Ovary (tissue), 9 donors: ENCODE data around the gene SURF1. TPM values are rescaled to one million over a fixed set of nuclear protein-coding genes. Genes with fewer than 3 reads are reported as not detected.

ENCODE experiments used
- DNase-seq, 5 donors: peaks; one replicate each; pipeline ENCODE4 v3.0.0-alpha.2; 2019 to 2020
- H3K27ac ChIP-seq, 2 donors: fragments of 200-600 bp; one replicate each; pipeline versions ENCODE4 v1.5.1 to v1.8.0; 2019 to 2022
- H3K27me3 ChIP-seq: fragments of 200-600 bp; one replicate; pipeline ENCODE4 v1.8.0; 2022
- H3K36me3 ChIP-seq: fragments of 200-600 bp; sonication (generic); one replicate; pipeline ENCODE4 v1.5.1; 2019
- H3K4me1 ChIP-seq: one replicate; pipeline ENCODE4 v1.8.1; 2013; ENCODE audit warnings: mild to moderate bottlenecking, moderate library complexity; ENCODE audit not compliant: insufficient read depth
- H3K4me3 ChIP-seq: fragments of 200-600 bp; sonication (generic); one replicate; pipeline ENCODE4 v1.5.1; 2017
- H3K9me3 ChIP-seq, 2 donors: fragments of 200-600 bp in 1 of 2; sonication (generic) in 1 of 2; one replicate each; pipeline versions ENCODE4 v1.5.1 to v1.8.1; 2013 to 2019; ENCODE audit warnings: mild to moderate bottlenecking in 1 of 2, moderate library complexity in 1 of 2
- EP300 ChIP-seq: sonication (generic); formaldehyde crosslinking; IDR thresholded peaks from one replicate; pipeline ENCODE4 v1.6.1; 2017; ENCODE audit warnings: antibody characterized with exemption
- POLR2A ChIP-seq: fragments of 450-650 bp; IDR thresholded peaks from one replicate; pipeline ENCODE4 v1.6.1; 2017; ENCODE audit warnings: antibody characterized with exemption, mild to moderate bottlenecking, moderate library complexity
- WGBS, 3 donors: extraction: QIAGEN DNeasy Blood & Tissue Kit in 1 of 3; methylation state at CpG; one replicate each; pipeline versions ENCODE4 v1.1.5 to v1.1.7; 2013 to 2017; 5-methylcytosine and 5-hydroxymethylcytosine counted together
- intact Hi-C, 4 donors: fragments of 100-400 bp; cut with DNase I; formaldehyde crosslinking; loops; one replicate each; pipeline versions ENCODE4 v1.11.0 to v1.15.1; 2022 to 2023
- polyA plus RNA-seq, 2 donors: library from polyadenylated mRNA; stranded (reverse); fragments of 200-250 nt in 1 of 2; fragments of 350-450 nt in 1 of 2; fragmentation: Illumina TruSeq in 1 of 2; extraction: RNeasy Lipid Tissue Mini Kit (QIAGEN cat#74804) in 1 of 2; gene quantifications; one replicate each; pipeline ENCODE4 v1.2.3, GENCODE V29; 2013 to 2014
- small RNA-seq: library from RNA; depleted of rRNA; stranded (forward); fragments of <200 nt; gene quantifications from one replicate; pipeline ENCODE3, GENCODE V24; 2016
- total RNA-seq, 7 donors: library from RNA; depleted of rRNA in 2 of 7; stranded (reverse); fragments of >200 nt in 2 of 7; fragmentation: NEBNext Ultra II Directional in 3 of 7; extraction: Animal tissue kit (Norgen Biotek cat#: 25700) in 3 of 7; gene quantifications; one replicate each; pipeline versions ENCODE4 v1.1.0 to v1.2.4, GENCODE V29; 2016 to 2023
- TF ChIP-seq, protein P1 (sequence below), 3 donors: fragments of 450-650 bp in 2 of 3; fragments of 200-600 bp in 1 of 3; IDR thresholded peaks; one replicate each; pipeline versions ENCODE4 v1.5.1 to v1.8.0; 2016 to 2022; ENCODE audit warnings: antibody characterized with exemption in 3 of 3, mild to moderate bottlenecking in 1 of 3
- donor health status: DM: no; HTN: no; CAD: no; lungs with moderate emphysema.
- donor health status: DM: no; HTN: no; CAD: no.
- donor health status: Bipolar disorder and iron deficiency.
- donor health status: DM: yes; HTN: yes; CAD: no.
- donor health status: DM: no; HTN: no; CAD: no.
- donor health status: DM: yes; HTN: yes; CAD: no.

Gene SURF1
- total and polyA plus RNA-seq, 9 donors = 23.5 to 51.3 (median 35.6) TPM

DNA sequence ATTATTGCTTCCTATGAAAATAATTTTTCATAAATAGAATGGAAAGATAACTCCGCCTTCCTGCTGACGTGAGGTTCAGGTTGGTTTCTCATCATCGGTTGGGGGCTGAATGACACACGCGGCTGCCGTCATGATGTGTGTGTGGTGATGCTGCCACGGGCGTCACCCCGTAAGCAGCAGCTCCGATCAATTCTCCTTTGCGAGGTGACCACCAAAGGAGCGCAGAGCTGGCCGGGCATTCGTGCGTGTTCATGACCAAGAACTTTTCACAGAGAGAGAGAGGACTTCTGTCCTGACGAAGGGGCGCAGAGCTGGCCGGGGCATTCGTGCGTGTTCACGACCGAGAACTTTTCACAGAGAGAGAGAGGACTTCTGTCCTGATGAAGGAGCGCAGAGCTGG lies 50.6 kb downstream of the SURF1 start:
- Histone ChIP-seq H3K9me3 (no peaks in the 10 kb centered on the region), H3K4me3 (no peak overlapping the region), H3K27me3 (no peaks in the 10 kb centered on the region), H3K27ac (no peak overlapping the region), H3K4me1 (no peaks in the 10 kb centered on the region), H3K36me3 (no peaks in the 10 kb centered on the region)
- DNase-seq = no peak
- WGBS, 3 donors = 77 to 82% (median 77%) methylated on average over 22 to 23 of the region's 23 CpGs
- TF ChIP-seq, protein P1, sequence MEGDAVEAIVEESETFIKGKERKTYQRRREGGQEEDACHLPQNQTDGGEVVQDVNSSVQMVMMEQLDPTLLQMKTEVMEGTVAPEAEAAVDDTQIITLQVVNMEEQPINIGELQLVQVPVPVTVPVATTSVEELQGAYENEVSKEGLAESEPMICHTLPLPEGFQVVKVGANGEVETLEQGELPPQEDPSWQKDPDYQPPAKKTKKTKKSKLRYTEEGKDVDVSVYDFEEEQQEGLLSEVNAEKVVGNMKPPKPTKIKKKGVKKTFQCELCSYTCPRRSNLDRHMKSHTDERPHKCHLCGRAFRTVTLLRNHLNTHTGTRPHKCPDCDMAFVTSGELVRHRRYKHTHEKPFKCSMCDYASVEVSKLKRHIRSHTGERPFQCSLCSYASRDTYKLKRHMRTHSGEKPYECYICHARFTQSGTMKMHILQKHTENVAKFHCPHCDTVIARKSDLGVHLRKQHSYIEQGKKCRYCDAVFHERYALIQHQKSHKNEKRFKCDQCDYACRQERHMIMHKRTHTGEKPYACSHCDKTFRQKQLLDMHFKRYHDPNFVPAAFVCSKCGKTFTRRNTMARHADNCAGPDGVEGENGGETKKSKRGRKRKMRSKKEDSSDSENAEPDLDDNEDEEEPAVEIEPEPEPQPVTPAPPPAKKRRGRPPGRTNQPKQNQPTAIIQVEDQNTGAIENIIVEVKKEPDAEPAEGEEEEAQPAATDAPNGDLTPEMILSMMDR (IDR thresholded peaks at IDR 0.05) = no peak
- no peak for TF ChIP-seq EP300
- intact Hi-C loops = no loop called here

DNA sequence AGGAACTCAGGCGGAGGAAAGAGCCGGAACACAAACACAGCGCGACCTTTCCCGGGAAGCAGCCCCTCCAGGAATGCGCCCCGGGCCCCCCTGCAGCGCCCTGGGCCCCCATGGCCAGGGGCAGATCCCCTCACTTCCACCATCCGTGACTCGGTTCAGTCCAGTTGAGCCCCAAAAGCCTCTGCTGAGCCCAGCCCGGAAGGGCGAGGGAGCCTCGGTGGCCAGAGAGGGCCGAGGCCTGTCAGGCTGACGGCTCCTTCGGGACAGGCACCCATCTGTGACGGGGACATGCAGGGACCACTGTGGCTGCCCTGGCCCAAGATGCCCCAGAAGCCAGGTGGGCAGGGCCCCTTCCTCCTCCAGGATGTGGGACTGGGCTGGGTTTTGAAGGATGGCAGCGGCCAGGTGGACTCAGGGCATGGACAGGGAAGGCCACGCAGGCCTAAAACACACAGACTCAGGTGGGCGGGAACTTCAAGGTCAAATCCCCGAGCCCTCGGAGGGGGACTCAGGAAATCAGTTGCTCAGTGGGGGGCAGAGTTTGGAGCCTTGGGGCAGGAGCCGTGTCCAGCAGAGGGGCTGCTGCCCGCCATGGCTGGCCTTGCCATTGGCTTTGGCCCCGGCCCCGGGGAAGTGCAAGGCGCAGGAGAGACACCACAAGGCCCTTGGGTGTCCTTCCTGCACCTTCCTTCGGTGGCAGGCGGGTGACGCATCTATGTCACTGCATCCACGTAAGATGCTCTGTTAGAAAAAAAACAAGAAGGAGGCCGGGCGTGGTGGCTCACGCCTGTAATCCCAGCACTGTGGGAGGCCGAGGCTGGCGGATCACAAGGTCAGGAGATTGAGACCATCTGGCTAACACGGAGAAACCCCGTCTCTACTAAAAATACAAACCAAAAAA lies 51.6 kb downstream of the SURF1 start:
- Histone ChIP-seq H3K27me3 (no peaks in the 10 kb centered on the region), H3K4me3 (no peak overlapping the region), H3K36me3 (no peaks in the 10 kb centered on the region), H3K4me1 (no peaks in the 10 kb centered on the region), H3K9me3 (no peaks in the 10 kb centered on the region), H3K27ac (no peak overlapping the region)
- TF ChIP-seq, protein P1 (IDR thresholded peaks at IDR 0.05) = no peak
- TF ChIP-seq EP300 = no peak
- no peak for TF ChIP-seq POLR2A
- WGBS, 3 donors = 78 to 82% (median 79%) methylated on average over 37 to 38 of the region's 38 CpGs
- intact Hi-C loops = no loop called here
- no peak for DNase-seq

DNA sequence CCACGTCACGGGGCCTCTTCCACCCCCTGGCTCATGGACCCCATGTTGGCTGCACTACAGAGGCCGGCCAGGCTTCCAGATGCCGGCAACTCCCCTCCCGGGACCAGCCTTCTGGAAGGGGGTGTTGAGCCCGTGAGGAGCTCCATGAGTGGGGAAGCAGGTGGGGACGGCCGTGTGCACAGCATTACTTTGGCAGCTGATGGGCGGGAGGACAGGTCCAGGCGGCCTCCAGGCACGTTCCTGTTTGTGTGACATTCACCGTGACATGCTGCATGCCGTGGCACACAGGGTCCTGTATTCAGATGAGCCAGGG lies 52.2 kb downstream of the SURF1 start:
- intact Hi-C loops = no loop called here
- no peaks in the 10 kb centered on the region for H3K9me3 ChIP-seq
- WGBS, 3 donors = 61 to 68% (median 64%) methylated on average over 12 to 13 of the region's 13 CpGs
- DNase-seq = no peak
- H3K27ac ChIP-seq = no peak overlapping the region
- TF ChIP-seq POLR2A (no peak), EP300 (no peak)
- TF ChIP-seq, protein P1 (IDR thresholded peaks at IDR 0.05) = no peak
- H3K4me1 ChIP-seq = no peaks in the 10 kb centered on the region
- no peaks in the 10 kb centered on the region for H3K27me3 ChIP-seq
- no peaks in the 10 kb centered on the region for H3K36me3 ChIP-seq
- no peak overlapping the region for H3K4me3 ChIP-seq

DNA sequence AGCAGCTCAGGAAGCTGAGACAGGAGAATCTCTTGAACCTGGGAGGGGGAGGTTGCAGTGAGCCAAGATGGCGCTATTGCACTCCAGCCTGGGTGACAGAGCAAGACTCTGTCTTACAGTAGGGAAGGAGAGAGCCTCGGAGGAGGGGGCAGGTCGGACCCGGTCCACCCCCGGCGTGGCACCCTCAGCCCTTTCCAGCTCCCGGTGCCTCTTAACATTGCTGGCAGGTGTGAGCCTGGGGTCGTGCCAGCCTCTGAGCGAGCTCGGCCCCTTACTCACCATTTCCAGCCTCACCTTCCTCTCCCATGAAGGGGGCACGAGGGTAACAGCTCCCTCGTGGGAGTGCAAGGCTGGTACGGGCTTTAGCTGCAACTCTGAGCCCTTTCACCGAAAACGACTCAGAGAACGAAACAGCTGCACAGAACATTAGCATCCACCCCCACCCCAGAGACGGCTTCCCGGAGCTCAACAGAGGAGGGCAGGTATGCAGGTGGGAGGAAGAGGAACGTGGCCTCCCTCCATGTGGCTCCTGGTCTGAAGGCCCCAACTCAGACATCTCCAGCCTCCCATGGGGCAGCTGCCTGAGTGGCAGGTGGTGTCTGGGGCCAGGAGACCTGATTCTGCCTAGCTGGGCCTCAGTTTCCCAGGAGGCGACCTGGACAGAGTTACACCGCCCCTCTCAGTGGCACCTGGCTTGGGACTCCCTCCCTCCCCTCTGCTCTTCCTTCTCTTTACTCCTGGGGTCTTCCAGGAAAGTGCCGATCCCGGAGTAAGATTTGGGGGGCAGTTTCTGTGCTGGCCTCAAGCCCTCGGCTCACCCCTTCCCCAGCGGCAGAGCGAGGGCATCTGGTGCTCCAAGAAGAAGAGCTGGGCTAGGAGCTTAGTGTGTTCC lies 52.8 kb downstream of the SURF1 start:
- H3K27ac ChIP-seq = no peak overlapping the region
- H3K36me3 ChIP-seq = no peaks in the 10 kb centered on the region
- TF ChIP-seq EP300 (no peak), POLR2A (no peak)
- TF ChIP-seq, protein P1 (IDR thresholded peaks at IDR 0.05) = no peak
- H3K27me3 ChIP-seq = no peaks in the 10 kb centered on the region
- H3K9me3 ChIP-seq = no peaks in the 10 kb centered on the region
- H3K4me3 ChIP-seq = no peak overlapping the region
- WGBS, 3 donors = 59 to 65% (median 62%) methylated on average over 26 of the region's 26 CpGs
- intact Hi-C loops = no loop called here
- no peak for DNase-seq
- no peaks in the 10 kb centered on the region for H3K4me1 ChIP-seq

Small RNAs within 50 kb of the gene (small RNA-seq; reads per million reads assigned to genes)
- gene RF00019 = not detected
- gene SNORD24 = not detected
- not detected for gene SNORD36A
- not detected for gene SNORD36B
- gene SNORD36C = not detected

Other genes starting within 250 kb of the SURF1 start
- 100 to 1,000 TPM in 1 of 7 donors, 10 to 100 TPM in 6; 26.6 to 139 (median 48.8) TPM for gene RALGDS, start 235.2 kb downstream of the SURF1 start, total RNA-seq
- gene RALGDS, start 235.2 kb downstream of the SURF1 start, polyA plus RNA-seq = 10 to 100 TPM; 26.2 to 55.4 TPM
- 10 to 100 TPM; 11.0 to 43.3 (median 25.9) TPM for gene GBGT1, start 192.6 kb downstream of the SURF1 start, total RNA-seq
- gene GBGT1, start 192.6 kb downstream of the SURF1 start, polyA plus RNA-seq = 10 to 100 TPM in 1 of 2 donors, 1 to 10 TPM in 1; 3.9 to 12.9 TPM
- 1 to 10 TPM in 2 of 7 donors, under 1 TPM in 2, not detected in 3; 0.33 to 5.3 (median 2.7) TPM for gene OBP2B, start 147.2 kb downstream of the SURF1 start, total RNA-seq
- gene OBP2B, start 147.2 kb downstream of the SURF1 start, polyA plus RNA-seq = not detected
- gene ABO, start 81.3 kb downstream of the SURF1 start, total RNA-seq = 10 to 100 TPM; 16.0 to 27.7 (median 22.0) TPM
- 10 to 100 TPM; 18.5 to 21.1 TPM for gene ABO, start 81.3 kb downstream of the SURF1 start, polyA plus RNA-seq
- 10 to 100 TPM; 13.6 to 24.9 (median 21.0) TPM for gene SURF6, start 20.3 kb downstream of the SURF1 start, total RNA-seq
- 10 to 100 TPM; 12.7 to 24.0 TPM for gene SURF6, start 20.3 kb downstream of the SURF1 start, polyA plus RNA-seq
- gene MED22, start 8.4 kb downstream of the SURF1 start, total RNA-seq = 10 to 100 TPM; 20.6 to 43.8 (median 38.7) TPM
- 10 to 100 TPM in 1 of 2 donors, 1 to 10 TPM in 1; 8.3 to 24.5 TPM for gene MED22, start 8.4 kb downstream of the SURF1 start, polyA plus RNA-seq
- 1,000 to 10,000 TPM; 3,805 to 5,253 (median 4,187) TPM for gene RPL7A, start 8.3 kb downstream of the SURF1 start, total RNA-seq
- 1,000 to 10,000 TPM; 5,821 to 6,397 TPM for gene RPL7A, start 8.3 kb downstream of the SURF1 start, polyA plus RNA-seq
- gene SURF2, start 63 bp upstream of the SURF1 start, total RNA-seq = 10 to 100 TPM; 13.7 to 30.4 (median 15.8) TPM
- gene SURF2, start 63 bp upstream of the SURF1 start, polyA plus RNA-seq = 10 to 100 TPM in 1 of 2 donors, 1 to 10 TPM in 1; 8.6 to 21.4 TPM
- gene SURF4, start 19.6 kb upstream of the SURF1 start, total RNA-seq = 100 to 1,000 TPM in 4 of 7 donors, 10 to 100 TPM in 3; 58.7 to 126 (median 107) TPM
- 100 to 1,000 TPM in 1 of 2 donors, 10 to 100 TPM in 1; 73.8 to 165 TPM for gene SURF4, start 19.6 kb upstream of the SURF1 start, polyA plus RNA-seq
- 1 to 10 TPM in 5 of 7 donors, under 1 TPM in 2; 0.48 to 1.7 (median 1.2) TPM for gene STKLD1, start 19.9 kb upstream of the SURF1 start, total RNA-seq
- gene STKLD1, start 19.9 kb upstream of the SURF1 start, polyA plus RNA-seq = 1 to 10 TPM; 1.3 to 2.3 TPM
- 10 to 100 TPM; 15.9 to 31.0 (median 21.9) TPM for gene REXO4, start 61.5 kb upstream of the SURF1 start, total RNA-seq
- gene REXO4, start 61.5 kb upstream of the SURF1 start, polyA plus RNA-seq = 10 to 100 TPM; 17.6 to 22.3 TPM
- 1 to 10 TPM; 1.8 to 4.2 (median 3.6) TPM for gene ADAMTS13, start 65.9 kb upstream of the SURF1 start, total RNA-seq
- gene ADAMTS13, start 65.9 kb upstream of the SURF1 start, polyA plus RNA-seq = 1 to 10 TPM in 1 of 2 donors, under 1 TPM in 1; 0.45 to 3.8 TPM
- gene CACFD1, start 103.5 kb upstream of the SURF1 start, total RNA-seq = 10 to 100 TPM in 6 of 7 donors, 1 to 10 TPM in 1; 8.2 to 23.4 (median 18.6) TPM
- 10 to 100 TPM in 1 of 2 donors, 1 to 10 TPM in 1; 1.6 to 16.0 TPM for gene CACFD1, start 103.5 kb upstream of the SURF1 start, polyA plus RNA-seq
- 1 to 10 TPM in 4 of 7 donors, under 1 TPM in 3; 0.48 to 7.4 (median 1.1) TPM for gene SLC2A6, start 122.6 kb upstream of the SURF1 start, total RNA-seq
- under 1 TPM; 0.37 to 0.93 TPM for gene SLC2A6, start 122.6 kb upstream of the SURF1 start, polyA plus RNA-seq
- not detected for gene MYMK, start 168.5 kb upstream of the SURF1 start, total RNA-seq
- gene MYMK, start 168.5 kb upstream of the SURF1 start, polyA plus RNA-seq = not detected
- 10 to 100 TPM in 1 of 7 donors, 1 to 10 TPM in 6; 1.3 to 18.5 (median 1.9) TPM for gene ADAMTSL2, start 178.2 kb upstream of the SURF1 start, total RNA-seq
- gene ADAMTSL2, start 178.2 kb upstream of the SURF1 start, polyA plus RNA-seq = 1 to 10 TPM in 1 of 2 donors, under 1 TPM in 1; 0.27 to 1.9 TPM